ENCODE measurements around the gene CADM2.

- TF ChIP-seq CTCF (IDR thresholded peaks at IDR 0.05) (no peak), POLR2A (IDR thresholded peaks at IDR 0.05) (no peak)
Measured at GRCh38 chr3:85681906-85682305, 723.1 kb downstream of the CADM2 start.
